GM12878 (cell line): ENCODE results near the gene PIR.

Experiments
- CTCF ChIP-seq, 3 experiments: IDR thresholded peaks in 2 of 3; conservative IDR thresholded peaks in 1 of 3; 2 replicates each; pipeline ENCODE4 v1.5.1; 2011; ENCODE audit warnings: low read depth in 3 of 3, low read length in 3 of 3, mild to moderate bottlenecking in 3 of 3, control low read depth in 2 of 3, moderate library complexity in 2 of 3, inconsistent platforms in 1 of 3, mixed read lengths in 1 of 3; ENCODE audit not compliant: control insufficient read depth in 2 of 3, insufficient read depth in 1 of 3; ENCODE audit errors: extremely low read depth in 1 of 3
- CUX1 ChIP-seq: IDR thresholded peaks from 2 replicates; pipeline ENCODE4 v1.6.1; 2012; ENCODE audit warnings: improper control_type of control experiment, low read depth, low read length; ENCODE audit not compliant: insufficient replicate concordance
- IKZF1 ChIP-seq: fragments of 450-650 bp; conservative IDR thresholded peaks from 2 replicates; pipeline ENCODE4 v1.6.1; 2017; ENCODE audit warnings: antibody characterized with exemption, mild to moderate bottlenecking
- MTA3 ChIP-seq: IDR thresholded peaks from 2 replicates; pipeline ENCODE4 v1.6.1; 2012; ENCODE audit warnings: low read length, inconsistent platforms, borderline replicate concordance
- NFYB ChIP-seq: IDR thresholded peaks from 2 replicates; pipeline ENCODE4 v1.6.1; 2011; ENCODE audit warnings: low read depth, mild to moderate bottlenecking, low read length, improper control_type of control experiment, moderate library complexity; ENCODE audit not compliant: insufficient read depth
- POLR2A ChIP-seq: IDR thresholded peaks from 2 replicates; pipeline ENCODE4 v1.6.1; 2011; ENCODE audit warnings: low read depth, mild to moderate bottlenecking, low read length
- TARDBP ChIP-seq: IDR thresholded peaks from 2 replicates; pipeline ENCODE4 v1.6.1; 2016; ENCODE audit warnings: borderline replicate concordance
- USF2 ChIP-seq: IDR thresholded peaks from 2 replicates; pipeline ENCODE4 v1.6.1; 2011; ENCODE audit warnings: low read depth, low read length, improper control_type of control experiment, borderline replicate concordance

- no peak for TF ChIP-seq USF2
- no peak for TF ChIP-seq NFYB
- no peak for TF ChIP-seq CTCF (IDR thresholded peaks at IDR 0.05 in 2 of 3, conservative IDR thresholded peaks at IDR 0.05 in 1 of 3; ENCODE audit: control insufficient read depth in 2 of 3, extremely low read depth in 1 of 3, insufficient read depth in 1 of 3, low read depth in 3 of 3, low read length in 3 of 3)
- TF ChIP-seq MTA3: no peak
- TF ChIP-seq CUX1: no peak
- TF ChIP-seq IKZF1: no peak
- TF ChIP-seq TARDBP: no peak
- no peak for TF ChIP-seq POLR2A
Measured at GRCh38 chrX:15498741-15499140, 5.6 kb upstream of the PIR start.
